Tibial nerve (tissue), 4 donors: ENCODE data around the gene ZNF500. TPM values are rescaled to one million over a fixed set of nuclear protein-coding genes. Genes with fewer than 3 reads are reported as not detected.

Experiments used
- DNase-seq, 2 donors: peaks; one replicate each; pipeline ENCODE4 v3.0.0-alpha.2; 2019; ENCODE audit warnings: low spot score in 2 of 2
- H3K27ac ChIP-seq, 4 donors: fragments of 200-600 bp; sonication (generic) in 3 of 4; one replicate each; pipeline ENCODE4 v1.5.1; 2017 to 2019; ENCODE audit warnings: mild to moderate bottlenecking in 1 of 4
- H3K27me3 ChIP-seq, 2 donors: fragments of 200-600 bp; sonication (generic) in 1 of 2; one replicate each; pipeline versions ENCODE4 v1.5.1 to v1.6.0; 2017 to 2019
- H3K36me3 ChIP-seq, 3 donors: fragments of 200-600 bp; sonication (generic); one replicate each; pipeline ENCODE4 v1.5.1; 2018 to 2019
- H3K4me1 ChIP-seq, 4 donors: fragments of 200-600 bp; sonication (generic) in 3 of 4; one replicate each; pipeline ENCODE4 v1.5.1; 2017 to 2019
- H3K4me3 ChIP-seq, 4 donors: fragments of 200-600 bp; sonication (generic) in 3 of 4; one replicate each; pipeline ENCODE4 v1.5.1; 2017 to 2019; ENCODE audit warnings: mild to moderate bottlenecking in 1 of 4, moderate library complexity in 1 of 4
- H3K9me3 ChIP-seq, 4 donors: fragments of 200-600 bp; sonication (generic) in 3 of 4; one replicate each; pipeline ENCODE4 v1.5.1; 2017 to 2019
- EP300 ChIP-seq, 2 donors: sonication (generic); formaldehyde crosslinking; IDR thresholded peaks; one replicate each; pipeline ENCODE4 v1.6.1; 2017; ENCODE audit warnings: antibody characterized with exemption in 2 of 2, mild to moderate bottlenecking in 1 of 2
- POLR2A ChIP-seq, 2 donors: fragments of 450-650 bp; IDR thresholded peaks; one replicate each; pipeline ENCODE4 v1.6.1; 2017; ENCODE audit warnings: antibody characterized with exemption in 2 of 2, mild to moderate bottlenecking in 2 of 2, moderate library complexity in 2 of 2
- WGBS, 2 donors: methylation state at CpG; one replicate each; pipeline ENCODE4 v1.1.5; 2018; 5-methylcytosine and 5-hydroxymethylcytosine counted together
- total RNA-seq, 4 donors: library from RNA; depleted of rRNA; stranded (reverse); fragments of >200 nt; gene quantifications; one replicate each; pipeline ENCODE4 v1.1.0, GENCODE V29; 2016
- TF ChIP-seq, protein P1 (sequence below), 5 experiments: fragments of 200-600 bp in 3 of 5; fragments of 450-650 bp in 2 of 5; sonication (generic) in 3 of 5; IDR thresholded peaks; one replicate each; pipeline ENCODE4 v1.5.1; 2016 to 2019; ENCODE audit warnings: antibody characterized with exemption in 5 of 5, mild to moderate bottlenecking in 3 of 5, moderate library complexity in 2 of 5

ZNF500 gene
- total RNA-seq, 4 donors from 2014 or later = 20.3 to 43.2 (median 34.4) TPM

GRCh38 chr16:4706871-4707270, 60.1 kb downstream of the ZNF500 start:
- Histone ChIP-seq H3K9me3 (no peaks in the 10 kb centered on the region), H3K4me3 (no peak overlapping the region), H3K4me1 (no peaks in the 10 kb centered on the region), H3K27me3 (no peaks in the 10 kb centered on the region), H3K36me3 (peaks cover 0 to 78% (median 5%) of the 10 kb centered on the region in 3 donors), H3K27ac (no peak overlapping the region)
- 65 to 85% methylated on average over 7 of the region's 7 CpGs for WGBS, 2 donors
- TF ChIP-seq, protein P1, sequence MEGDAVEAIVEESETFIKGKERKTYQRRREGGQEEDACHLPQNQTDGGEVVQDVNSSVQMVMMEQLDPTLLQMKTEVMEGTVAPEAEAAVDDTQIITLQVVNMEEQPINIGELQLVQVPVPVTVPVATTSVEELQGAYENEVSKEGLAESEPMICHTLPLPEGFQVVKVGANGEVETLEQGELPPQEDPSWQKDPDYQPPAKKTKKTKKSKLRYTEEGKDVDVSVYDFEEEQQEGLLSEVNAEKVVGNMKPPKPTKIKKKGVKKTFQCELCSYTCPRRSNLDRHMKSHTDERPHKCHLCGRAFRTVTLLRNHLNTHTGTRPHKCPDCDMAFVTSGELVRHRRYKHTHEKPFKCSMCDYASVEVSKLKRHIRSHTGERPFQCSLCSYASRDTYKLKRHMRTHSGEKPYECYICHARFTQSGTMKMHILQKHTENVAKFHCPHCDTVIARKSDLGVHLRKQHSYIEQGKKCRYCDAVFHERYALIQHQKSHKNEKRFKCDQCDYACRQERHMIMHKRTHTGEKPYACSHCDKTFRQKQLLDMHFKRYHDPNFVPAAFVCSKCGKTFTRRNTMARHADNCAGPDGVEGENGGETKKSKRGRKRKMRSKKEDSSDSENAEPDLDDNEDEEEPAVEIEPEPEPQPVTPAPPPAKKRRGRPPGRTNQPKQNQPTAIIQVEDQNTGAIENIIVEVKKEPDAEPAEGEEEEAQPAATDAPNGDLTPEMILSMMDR (IDR thresholded peaks at IDR 0.05) = no peak
- TF ChIP-seq EP300 (IDR thresholded peaks at IDR 0.05) (no peak), POLR2A (IDR thresholded peaks at IDR 0.05) (no peak)
- no peak for DNase-seq

GRCh38 chr16:4704913-4705312, 62.0 kb downstream of the ZNF500 start:
- H3K9me3 ChIP-seq = no peaks in the 10 kb centered on the region
- 93 to 95% methylated on average over 14 of the region's 14 CpGs for WGBS, 2 donors
- H3K4me3 ChIP-seq = no peak overlapping the region
- no peak for DNase-seq
- no peak for TF ChIP-seq EP300 (IDR thresholded peaks at IDR 0.05)
- TF ChIP-seq, protein P1 (IDR thresholded peaks at IDR 0.05) = no peak
- no peak for TF ChIP-seq POLR2A (IDR thresholded peaks at IDR 0.05)
- no peaks in the 10 kb centered on the region for H3K27me3 ChIP-seq
- peaks cover 2 to 86% (median 5%) of the 10 kb centered on the region in 3 donors for H3K36me3 ChIP-seq
- H3K4me1 ChIP-seq = no peaks in the 10 kb centered on the region
- H3K27ac ChIP-seq = no peak overlapping the region

GRCh38 chr16:4704491-4704890, 62.5 kb downstream of the ZNF500 start:
- Histone ChIP-seq H3K9me3 (no peaks in the 10 kb centered on the region), H3K27ac (no peak overlapping the region), H3K4me3 (no peak overlapping the region), H3K36me3 (peaks cover 2 to 86% (median 5%) of the 10 kb centered on the region in 3 donors), H3K4me1 (no peaks in the 10 kb centered on the region), H3K27me3 (no peaks in the 10 kb centered on the region)
- TF ChIP-seq, protein P1 (IDR thresholded peaks at IDR 0.05) = no peak
- TF ChIP-seq POLR2A (IDR thresholded peaks at IDR 0.05) (no peak), EP300 (IDR thresholded peaks at IDR 0.05) (no peak)
- DNase-seq = no peak
- 78 to 86% methylated on average over 8 of the region's 8 CpGs for WGBS, 2 donors

- DNase-seq = no peak
- H3K36me3 ChIP-seq = peaks cover 2 to 86% (median 8%) of the 10 kb centered on the region in 3 donors
- no peak overlapping the region for H3K4me3 ChIP-seq
- 88 to 96% methylated on average over 6 of the region's 7 CpGs for WGBS, 2 donors
- H3K27me3 ChIP-seq = no peaks in the 10 kb centered on the region
- H3K27ac ChIP-seq = no peak overlapping the region
- H3K4me1 ChIP-seq = no peaks in the 10 kb centered on the region
- no peaks in the 10 kb centered on the region for H3K9me3 ChIP-seq
- TF ChIP-seq EP300 (IDR thresholded peaks at IDR 0.05) = no peak
- TF ChIP-seq, protein P1 (IDR thresholded peaks at IDR 0.05) = no peak
- TF ChIP-seq POLR2A (IDR thresholded peaks at IDR 0.05) = no peak
Measured at GRCh38 chr16:4703906-4704305, 63.1 kb downstream of the ZNF500 start.

- H3K4me3 ChIP-seq = no peak overlapping the region
- H3K27me3 ChIP-seq = no peaks in the 10 kb centered on the region
- H3K4me1 ChIP-seq = peaks cover 0 to 2% (median 0%) of the 10 kb centered on the region in 4 donors
- peaks cover 2 to 93% (median 21%) of the 10 kb centered on the region in 3 donors for H3K36me3 ChIP-seq
- TF ChIP-seq, protein P1 (IDR thresholded peaks at IDR 0.05) = no peak
- TF ChIP-seq POLR2A (IDR thresholded peaks at IDR 0.05) (no peak), EP300 (IDR thresholded peaks at IDR 0.05) (no peak)
- WGBS, 2 donors = 73 to 75% methylated on average over 7 of the region's 7 CpGs
- no peak for DNase-seq
- H3K9me3 ChIP-seq = no peaks in the 10 kb centered on the region
- no peak overlapping the region for H3K27ac ChIP-seq
Measured at GRCh38 chr16:4702466-4702808, 64.5 kb downstream of the ZNF500 start.
